NOMO-1 treated with dmso at 0.1 percent for 144 hours (cell line): ENCODE results near the gene MADCAM1.
"Not testable (repeated sequence)": the region's sequence is repeated elsewhere in the genome, so short reads cannot be mapped to it uniquely, and the experiment has no call there.

Source experiments
- DNase-seq: peaks from one replicate; lab custom pipeline; 2025; ENCODE audit not compliant: unreplicated experiment; lab: John Stamatoyannopoulos, UW

MADCAM1 gene

DNA sequence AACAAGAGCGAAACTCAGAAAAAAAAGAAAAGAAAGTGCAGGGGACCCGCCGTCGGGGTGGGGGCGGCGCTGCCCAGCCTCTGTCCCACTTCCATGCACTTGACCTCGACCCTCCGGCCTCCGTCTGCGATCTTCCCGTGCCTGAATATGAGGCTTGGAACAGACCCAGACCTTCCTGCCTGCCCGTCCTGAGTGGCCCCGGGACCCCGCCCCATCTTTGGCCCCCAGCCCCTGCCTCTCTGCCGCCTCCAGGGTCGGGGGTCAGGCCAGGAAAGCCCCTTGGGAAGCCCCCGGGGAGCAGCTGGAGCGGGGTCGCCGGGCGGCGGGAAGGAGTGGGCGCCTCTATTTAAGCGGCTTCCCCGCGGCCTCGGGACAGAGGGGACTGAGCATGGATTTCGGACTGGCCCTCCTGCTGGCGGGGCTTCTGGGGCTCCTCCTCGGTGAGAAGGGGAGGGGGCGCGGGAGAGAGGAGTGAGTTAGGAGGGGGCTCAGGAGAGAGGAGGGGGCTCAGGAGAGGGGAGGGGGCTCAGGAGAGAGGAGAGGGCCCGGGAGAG is at the start of gene MADCAM1:
Gene MADCAM1, plus strand, starts transcription at position 375 of the 554 bp plus-strand sequence. Its CDS starts 14 bp downstream, at position 389.
- no peak for DNase-seq

DNA sequence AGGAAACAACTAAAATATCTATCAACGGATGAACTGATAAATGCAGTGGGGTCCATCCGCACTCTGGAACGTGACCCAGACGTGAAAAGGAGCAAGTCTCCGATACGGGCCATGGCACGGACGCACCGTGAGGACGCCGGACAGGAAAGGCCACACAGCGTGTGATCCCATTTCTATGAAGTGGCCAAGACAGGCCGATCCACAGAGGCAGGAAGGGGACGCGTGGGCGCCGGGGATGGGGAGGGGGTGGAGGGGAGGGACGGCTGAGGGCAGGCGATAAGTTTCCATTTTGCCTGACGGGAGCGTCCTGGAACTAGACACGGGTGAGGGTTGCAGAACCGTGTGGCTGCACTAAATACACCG is 49.2 kb upstream of the MADCAM1 start:
- DNase-seq, result no peak

DNA sequence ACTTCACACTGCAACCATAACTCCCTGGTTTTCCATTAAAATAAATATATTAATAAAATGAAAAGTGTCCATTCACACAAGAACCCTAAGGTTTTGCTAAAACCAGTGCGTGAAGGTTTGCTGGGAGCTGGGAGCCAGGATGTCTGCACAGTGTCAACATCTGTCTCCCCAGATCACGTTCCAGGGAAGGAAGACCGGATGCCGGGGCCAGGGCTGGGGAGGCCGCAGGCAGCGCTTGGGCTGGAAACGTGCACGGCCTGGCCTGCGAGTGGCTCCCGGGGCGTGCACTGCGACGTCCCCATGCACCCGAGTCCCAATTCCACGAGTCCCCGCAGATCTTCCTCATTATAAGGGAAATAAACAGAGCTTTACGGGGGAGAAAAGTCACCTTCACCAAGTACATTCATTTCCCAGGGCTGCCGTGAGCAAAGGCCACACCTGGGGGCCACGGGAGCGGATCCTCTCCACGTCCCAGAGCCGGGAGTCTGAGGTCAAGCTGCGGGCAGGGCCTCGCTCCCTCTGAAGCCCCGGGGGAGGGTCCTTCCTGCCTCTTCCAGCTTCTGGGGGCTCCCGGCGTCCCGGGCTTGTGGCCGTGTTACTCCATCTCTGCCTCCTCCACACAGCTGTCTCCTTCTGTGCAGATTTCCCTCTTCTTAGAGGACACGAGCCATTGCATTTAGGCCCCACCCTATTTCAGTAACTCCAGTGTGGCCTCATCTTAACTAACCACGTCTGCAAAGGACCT is 48.3 kb upstream of the MADCAM1 start:
- no peak for DNase-seq

DNA sequence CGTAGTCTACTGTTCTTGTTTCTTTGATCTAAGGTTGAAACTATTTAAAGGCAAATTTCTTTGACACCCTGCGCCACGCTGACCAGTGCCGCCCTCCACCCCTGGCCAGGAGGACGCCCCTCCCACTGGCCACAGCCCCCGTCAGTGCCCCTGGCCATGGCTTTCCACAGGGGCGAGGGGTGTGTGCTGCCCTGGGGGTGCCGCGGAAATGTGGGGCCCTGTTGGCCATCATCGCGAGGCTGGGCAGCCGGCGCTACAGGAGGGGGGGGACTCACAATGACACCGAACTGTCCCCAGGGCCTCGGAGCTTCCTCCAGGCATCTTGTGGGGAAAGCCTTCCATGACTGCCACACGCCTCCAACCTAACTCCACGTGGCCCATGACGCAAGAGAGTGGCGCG is 46.4 kb upstream of the MADCAM1 start:
- no peak for DNase-seq

DNA sequence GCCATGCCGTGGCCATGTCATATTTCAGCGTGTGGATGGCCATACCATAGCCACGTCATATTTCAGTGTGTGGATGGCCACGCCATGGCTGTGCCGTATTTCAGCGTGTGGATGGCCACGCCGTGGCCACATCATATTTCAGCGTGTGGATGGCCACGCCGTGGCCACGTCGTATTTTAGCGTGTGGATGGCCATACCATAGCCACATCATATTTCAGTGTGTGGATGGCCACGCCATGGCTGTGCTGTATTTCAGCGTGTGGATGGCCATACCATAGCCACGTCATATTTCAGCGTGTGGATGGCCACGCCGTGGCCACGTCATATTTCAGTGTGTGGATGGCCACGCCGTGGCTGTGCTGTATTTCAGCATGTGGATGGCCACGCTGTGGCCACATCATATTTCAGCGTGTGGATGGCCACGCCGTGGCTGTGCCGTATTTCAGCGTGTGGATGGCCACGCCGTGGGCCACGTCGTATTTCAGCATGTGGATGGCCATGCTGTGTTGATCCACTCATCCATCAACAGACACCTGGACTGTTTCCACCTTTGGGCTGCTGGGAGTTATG is 45.3 kb upstream of the MADCAM1 start:
- DNase-seq, result not testable (repeated sequence)

DNA sequence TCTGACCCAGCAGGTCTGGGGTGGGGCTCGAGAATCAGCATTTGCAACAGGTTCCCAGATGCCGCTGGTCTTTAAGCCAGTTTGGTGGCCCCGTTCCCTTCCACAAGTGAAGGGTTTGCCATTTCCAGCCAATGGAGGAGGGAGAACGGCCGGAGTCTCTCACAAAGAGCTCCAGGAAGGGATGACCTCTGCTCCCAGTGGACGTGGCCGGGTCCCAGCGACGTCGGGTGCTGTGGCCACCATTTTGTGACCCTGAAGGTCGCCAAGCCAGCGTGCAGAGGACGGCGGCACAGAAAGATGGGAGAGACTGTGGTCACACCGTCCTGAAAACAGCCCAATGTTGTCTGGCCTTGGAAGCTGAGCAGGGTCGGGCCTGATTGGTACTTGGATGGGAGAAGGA is 43.5 kb upstream of the MADCAM1 start:
- DNase-seq, result no peak

DNA sequence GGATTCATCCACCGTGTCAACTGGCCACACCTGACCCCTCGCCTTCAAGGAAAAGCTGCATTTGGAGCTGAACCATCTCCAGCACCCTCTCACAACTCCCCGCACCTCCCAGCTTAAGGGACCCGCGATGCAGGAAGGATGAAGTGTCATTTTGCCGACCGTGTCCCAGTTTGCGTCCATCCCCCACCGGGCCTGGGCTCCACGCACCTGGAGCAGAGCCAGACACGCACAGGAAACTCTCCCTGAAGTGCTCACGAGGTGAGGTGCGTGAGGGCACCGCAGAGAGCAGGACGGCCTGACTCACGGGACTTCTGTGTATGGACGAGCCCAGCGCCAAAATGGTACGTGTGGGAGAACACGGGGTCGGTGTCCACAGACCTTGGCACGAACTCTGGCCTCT is 42.7 kb upstream of the MADCAM1 start:
- no peak for DNase-seq

DNA sequence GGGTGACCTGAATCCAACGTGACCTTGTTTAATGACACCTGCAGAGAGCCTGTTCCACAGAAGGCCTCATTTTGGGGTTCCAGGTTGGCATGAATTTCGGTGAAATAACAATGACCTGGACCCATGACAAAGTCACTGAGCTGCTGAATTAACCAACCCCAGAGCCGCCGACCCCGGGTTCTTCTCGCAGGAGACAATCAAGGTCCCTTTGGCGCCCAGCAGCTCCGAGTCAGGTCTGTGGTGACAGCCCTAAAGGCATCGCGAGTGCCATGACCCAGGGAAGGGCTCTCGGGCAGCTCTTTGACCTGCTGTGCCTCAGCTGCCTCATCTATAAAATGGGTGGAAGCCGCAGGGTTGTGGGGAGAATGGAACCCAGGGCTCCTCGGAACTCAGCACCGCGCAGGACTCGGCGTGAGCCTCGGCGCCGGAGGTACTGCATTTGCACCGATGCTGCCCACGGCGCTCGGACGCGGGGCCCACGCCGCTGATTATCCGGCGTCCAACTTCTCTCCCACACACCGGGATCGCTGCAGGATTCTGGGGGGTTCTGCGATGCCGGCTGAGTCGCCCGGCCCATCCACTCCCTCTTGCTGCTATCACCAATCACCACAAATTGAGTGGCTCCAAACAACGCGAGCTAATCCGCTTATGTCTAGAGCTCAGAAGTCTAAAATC is 41.1 kb upstream of the MADCAM1 start:
- no peak for DNase-seq

DNA sequence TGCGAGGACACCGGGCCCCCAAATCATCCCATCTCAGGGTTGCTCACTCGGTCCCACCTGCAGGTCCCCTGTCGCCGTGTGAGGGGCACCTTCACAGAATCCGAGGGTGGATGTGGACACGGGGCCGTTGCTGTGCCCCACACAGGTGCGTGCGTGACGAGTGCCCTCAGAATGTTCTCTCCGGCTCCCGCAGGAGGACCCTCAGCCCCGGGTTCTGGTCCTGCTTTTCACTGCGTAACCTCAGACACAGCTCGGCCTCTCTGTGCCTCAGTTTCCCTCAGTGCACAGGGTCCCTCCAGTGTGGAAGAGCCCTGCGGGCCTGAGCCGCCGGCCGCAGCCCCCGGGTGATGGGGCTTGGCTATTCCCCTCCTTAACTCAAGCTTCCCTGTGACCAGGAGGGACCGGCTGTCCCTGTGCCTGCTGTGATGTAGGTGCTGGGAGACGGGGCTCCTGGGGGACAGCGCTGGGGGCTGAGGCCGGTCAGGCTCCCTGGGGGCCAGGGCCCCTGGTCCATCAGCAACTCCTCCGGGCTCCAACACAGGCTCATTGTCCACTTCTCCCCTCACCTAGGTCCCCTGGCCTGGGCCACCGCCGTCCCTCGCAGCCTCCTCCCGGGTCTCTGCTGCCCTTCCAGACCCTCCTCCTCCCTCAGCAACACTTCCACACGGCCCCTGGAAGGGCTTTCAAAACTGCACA is 40.3 kb upstream of the MADCAM1 start:
- no peak for DNase-seq

DNA sequence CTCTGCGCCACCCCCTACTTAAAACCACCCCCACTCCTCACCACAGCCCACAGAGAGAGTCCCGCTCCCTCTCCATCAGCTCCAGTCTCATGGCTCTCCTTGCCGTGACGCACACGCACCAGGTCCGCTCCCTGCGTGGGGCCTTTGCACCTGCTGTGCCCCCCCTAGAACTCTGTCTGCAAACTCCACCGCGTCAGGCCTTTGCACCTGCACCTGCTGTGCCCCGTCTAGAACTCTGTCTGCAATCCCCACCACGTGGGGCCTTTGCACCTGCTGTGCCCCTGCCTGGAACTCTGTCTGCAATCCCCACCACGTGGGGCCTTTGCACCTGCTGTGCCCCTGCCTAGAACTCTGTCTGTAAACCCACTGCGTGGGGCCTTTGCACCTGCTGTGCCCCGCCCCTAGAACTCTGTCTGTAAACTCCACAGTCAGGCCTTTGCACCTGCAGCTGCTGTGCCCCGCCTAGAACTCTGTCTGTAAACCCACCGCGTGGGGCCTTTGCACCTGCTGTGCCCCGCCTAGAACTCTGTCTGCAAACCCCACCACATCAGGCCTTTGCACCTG is 39.7 kb upstream of the MADCAM1 start:
- DNase-seq, result no peak

DNA sequence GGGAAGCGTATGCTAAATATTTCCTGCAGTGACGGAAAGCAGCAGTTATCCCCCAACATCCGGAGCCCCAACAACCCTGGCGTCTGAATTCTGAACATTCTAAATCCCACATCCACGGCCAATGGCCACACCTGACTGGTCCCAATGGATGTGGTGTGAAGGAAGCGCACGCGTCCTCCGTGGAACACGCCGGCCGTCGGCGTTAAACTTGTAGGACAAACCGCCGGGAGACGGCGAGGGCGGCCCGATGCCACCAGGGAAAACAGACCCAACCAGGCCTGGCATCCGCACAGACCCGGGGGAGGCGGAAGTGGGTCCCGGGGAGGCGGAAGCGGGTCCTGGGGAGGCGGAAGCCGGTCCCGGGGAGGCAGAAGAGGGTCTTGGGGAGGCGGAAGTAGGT is 38.6 kb upstream of the MADCAM1 start:
- DNase-seq, result no peak

DNA sequence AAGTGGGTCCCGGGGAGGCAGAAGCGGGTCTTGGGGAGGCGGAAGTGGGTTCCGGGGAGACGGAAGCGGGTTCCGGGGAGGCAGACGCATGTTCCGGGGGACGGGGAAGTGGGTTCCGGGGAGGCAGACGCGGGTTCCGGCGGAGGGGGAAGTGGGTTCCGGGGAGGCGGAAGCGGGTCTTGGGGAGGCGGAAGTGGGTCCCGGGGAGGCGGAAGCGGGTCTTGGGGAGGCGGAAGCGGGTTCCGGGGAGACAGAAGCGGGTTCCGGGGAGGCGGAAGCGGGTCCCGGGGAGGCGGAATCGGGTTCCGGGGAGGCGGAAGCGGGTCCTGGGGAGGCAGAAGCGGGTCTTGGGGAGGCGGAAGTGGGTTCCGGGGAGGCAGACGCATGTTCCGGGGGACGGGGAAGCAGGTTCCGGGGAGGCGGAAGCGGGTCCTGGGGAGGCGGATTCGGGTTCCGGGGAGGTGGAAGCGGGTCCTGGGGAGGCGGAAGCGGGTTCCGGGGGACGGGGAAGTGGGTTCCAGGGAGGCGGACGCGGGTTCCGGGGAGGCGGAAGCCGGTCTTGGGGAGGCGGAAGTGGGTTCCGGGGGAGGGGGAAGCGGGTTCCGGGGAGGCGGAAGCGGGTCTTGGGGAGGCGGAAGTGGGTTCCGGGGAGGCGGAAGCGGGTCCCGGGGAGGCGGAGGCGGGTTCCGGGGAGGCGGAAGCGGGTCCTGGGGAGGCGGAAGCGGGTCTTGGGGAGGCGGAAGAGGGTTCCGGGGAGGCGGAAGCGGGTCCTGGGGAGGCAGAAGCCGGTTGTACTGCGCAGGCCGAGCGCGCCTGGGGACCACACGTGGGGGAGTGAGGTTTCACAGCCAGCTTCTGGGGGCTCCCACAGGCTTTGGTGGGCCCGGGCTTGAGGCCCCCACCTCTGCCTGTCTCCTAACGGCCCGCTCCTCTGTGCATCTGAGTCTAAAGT is 37.9 kb upstream of the MADCAM1 start:
- no peak for DNase-seq

DNA sequence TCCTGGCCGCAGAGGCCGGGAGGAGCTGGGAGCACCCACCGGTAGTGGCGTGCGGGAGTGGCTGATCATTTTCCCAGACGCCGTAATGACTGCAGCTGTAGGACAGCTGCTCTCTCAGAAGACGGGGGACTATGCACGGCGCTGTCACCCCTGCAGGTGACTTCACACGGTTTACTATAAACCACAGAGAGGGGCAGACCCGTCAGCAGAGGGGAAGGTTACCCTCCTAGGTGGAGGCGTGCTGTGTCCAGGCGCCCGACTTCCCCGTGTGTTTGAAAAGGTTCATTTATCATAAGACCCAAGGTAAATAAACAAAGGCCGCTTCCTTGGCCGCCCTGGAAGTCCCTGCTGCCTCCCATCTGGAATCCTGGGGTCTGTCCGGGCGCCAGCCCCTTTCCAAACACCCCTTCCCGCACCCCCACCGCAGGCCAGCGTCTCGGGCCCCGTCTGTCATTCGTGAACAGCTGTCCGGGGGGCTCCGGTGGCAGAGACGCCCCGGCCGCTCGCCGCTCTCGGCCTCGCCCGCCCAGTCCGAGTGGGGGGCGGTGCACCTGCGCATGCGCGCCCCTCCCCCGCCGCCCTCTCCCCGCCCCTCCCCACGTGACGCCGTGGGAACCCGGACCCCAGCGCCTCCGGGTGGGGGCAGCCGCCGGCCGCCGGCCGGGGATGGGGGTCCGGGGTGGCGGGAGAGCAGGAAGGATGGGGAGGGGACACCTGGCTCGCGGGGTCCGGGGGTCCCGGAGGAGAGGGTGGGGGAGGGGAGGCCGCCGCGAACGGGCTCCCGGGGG is 36.4 kb upstream of the MADCAM1 start:
- no peak for DNase-seq

DNA sequence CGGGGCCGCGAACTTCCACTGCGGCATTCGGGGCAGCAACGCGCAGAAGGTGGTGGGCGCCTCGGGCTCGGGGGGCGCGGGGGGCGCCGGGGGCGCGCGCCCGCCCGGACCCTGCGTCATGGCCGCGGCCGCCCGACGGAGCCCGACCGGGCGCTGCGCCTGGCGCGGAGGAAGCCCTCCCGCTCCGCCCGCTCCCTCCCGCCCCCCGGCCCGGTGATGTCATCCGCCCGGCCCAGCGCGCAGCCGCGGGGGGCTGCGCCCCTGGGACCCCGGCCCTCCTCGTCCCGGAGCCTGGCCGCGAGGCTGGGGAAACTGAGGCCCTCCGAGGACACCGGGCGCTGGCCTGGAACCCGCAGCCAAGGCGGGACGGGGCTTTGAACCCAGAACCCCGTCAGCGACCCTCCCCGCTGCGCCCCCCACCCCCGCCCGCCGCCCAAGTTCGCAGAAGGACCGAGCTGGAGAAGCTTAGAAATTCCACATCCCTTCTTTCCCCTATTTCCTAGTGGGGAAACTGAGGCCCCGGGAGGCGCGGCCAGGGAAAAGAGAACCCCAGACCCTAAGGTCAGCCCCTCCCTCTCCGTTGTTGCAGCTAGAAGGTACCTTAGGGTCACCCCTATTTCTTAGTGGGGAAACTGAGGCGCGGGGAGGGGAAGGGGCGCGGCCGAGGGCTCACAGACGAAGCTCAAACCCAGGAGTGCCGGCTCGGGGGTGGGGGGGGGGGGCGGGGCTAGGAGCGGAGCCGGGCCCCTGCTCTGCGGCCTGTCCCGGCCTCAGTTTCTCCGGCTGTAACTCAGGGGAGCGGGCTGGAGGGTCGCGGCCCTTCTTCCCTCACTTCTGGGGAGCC is 35.2 kb upstream of the MADCAM1 start, which contains the start of gene SHC2:
Gene SHC2, minus strand, starts transcription at position 157 of the 844 bp plus-strand sequence. Its CDS starts 37 bp downstream, at position 120.
- DNase-seq, result no peak

DNA sequence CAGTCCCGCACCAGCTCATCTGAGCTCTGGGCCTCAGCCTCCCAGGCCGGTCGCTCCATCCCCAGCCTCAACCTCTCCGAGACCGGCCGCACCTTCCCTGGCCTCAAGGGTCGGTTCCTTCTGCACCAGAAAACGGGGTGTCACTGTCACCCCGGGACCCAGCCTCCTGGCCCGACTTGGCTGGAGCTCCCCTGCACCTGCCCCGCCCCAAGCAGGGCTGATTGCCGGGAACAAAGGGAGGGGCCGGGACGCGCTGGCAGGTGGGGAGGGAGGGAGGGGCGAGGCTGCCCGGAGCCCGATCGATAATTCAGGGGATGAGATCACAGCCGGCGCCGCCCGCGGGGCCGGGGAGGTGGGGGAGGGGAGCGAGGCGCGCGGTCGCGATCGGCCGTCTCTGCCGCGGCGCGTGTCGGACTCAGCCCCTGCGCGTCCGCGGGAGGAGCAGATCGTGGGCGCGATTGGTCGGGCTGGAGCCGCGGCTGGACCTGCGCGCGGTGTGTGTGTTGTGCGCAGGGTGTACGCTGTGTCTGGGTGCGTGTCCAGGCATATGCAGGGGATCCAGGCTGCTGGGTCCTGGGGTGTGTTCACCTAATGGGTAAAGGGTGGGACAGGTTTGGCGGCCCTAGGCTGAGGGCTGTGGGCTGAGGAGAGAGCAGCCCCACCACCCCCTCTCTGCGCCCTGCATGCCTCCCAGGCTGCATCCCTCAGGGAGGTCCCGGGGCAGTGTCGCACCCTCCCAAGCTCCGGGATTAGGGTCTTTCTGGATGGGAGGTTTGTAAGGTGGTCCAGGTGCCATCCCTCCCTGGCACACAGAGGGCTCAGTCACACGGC is 34.4 kb upstream of the MADCAM1 start:
- DNase-seq, result no peak

DNA sequence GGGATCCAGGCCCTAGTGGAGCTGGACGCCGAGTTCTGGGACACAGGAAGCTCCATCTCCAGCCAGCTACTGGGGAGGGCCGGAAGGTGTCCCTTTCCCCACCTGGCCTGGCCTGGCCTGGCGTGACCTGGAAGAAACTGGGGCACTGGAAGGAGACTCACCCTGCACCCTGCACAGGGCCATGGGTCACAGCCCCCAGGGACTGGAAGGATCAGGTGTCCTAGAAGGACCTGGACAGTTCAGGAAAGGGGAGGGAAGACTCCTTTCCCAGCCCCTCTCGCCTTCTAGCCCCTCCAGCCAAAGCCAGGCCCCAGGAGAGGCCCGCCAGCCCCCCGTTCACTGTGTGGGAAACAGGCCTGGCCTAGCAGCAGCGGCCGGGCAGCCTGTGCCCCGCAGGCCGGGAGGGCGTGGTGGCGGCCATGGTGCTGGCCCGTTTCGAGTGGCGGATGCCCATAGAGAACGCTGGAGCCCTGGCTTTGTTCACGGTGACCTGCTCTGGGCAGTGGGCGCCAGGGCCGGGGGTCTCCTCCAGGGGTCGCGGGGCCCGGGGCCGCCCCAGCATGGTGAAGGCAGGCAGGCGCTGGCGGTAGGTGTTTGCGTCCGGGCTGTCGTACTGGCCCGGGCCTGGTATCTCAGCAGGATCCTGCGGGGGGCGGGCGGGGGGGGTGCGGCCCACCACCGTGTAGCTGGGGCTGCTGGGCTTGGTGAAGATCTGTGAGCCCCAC is 32.6 kb upstream of the MADCAM1 start:
- DNase-seq, result no peak

DNA sequence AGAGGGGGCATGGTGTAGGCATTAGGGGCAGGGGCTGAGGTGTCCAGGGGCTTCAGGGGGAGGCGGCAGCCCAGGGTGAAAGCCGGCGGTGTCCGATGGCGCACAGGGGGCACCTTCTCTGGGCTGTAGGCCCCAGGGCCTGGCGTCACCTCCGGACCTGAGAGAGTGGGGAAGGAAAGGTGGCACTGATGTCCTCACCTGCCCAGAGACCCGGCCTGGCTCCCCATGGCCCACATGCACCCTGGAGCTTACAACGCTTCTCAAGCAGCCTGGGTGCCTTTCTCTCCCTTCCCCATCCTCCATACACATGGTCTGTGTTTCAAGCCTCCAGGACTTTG is 32.1 kb upstream of the MADCAM1 start:
- no peak for DNase-seq
